HG02884 (cell line): ENCODE results near the gene BMAL1.
A peak's percentile ranks its signal among the peaks of the same experiment; 100 is the strongest.

Experiments
- ATAC-seq: cut with Tn5 transposase; IDR thresholded peaks from one replicate; pipeline ENCODE4 v1.9.1; 2021; ENCODE audit warnings: mild to moderate bottlenecking, moderate library complexity; ENCODE audit not compliant: unreplicated experiment

Gene BMAL1

DNA sequence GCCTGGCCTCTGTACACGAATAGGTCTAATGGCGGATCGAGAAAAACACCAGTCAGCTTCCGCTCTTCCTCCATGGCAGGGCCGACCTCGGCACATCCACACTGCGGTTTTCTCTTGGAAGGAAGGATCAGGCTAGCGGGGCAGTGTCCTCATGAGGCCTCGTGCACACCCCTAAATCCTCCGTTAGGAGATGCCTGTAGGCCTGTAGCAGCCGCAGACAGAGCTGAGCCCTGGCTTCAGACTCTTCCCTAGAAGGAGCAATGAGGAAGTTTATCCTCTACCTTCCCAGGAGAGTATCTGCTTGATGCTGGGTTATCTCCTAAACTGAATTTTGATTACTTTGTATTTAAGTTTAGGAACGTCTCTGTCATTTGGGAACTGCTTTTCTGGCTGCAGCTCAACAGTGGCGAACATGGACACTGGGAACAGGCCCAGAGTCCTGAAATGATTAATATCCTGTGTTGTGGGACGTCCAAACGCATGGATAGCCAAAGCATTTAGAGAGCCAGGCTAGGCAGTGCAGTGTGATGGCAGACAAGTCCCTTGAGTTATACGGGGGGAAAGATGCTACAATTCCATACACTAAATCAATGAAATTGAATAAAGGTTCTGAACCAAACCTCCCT, 16.5 kb upstream of the BMAL1 start:
- ATAC-seq, result no peak

DNA sequence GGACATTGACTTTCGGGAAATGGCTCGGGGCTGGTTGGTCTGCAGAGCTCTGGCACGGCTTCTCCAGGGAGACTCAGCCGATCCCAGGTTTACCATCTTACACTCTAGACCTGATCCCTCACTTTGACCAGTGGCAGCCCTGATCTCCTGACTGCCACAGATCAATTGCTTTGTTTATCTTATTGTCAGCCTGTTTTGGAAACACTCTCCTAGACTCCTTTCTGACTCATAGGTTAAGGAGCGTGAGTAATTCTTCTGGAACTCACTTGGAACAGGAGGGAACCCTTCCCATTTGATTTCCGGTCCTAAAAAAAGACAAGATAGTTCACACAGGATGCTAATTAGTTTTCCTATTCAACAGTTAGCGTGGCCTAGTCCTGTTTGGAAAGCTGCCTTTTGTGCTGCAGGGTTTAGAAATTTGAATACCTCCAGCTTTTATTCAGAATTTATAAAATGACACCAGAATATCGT, 16.0 kb upstream of the BMAL1 start:
- no peak for ATAC-seq

DNA sequence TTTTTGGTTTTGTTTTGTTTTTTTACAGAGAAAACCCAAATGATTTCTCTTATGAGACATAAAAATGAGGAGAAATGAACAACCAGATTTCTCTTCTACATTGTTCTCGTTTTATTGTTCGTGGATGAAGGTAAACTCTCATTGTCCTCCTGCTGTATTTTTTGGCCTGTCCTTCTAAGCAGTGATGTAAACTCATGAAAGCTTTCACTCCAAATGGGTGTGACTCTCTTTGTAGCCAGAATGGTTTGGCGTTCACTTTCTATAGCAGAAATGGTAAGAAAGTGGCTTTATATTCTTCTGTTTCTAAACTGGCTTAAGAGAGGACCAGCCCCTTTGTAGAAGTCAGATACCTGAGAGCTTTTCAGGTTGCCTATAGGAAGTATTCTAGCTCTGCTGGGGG, 15.5 kb upstream of the BMAL1 start:
- ATAC-seq, result no peak

DNA sequence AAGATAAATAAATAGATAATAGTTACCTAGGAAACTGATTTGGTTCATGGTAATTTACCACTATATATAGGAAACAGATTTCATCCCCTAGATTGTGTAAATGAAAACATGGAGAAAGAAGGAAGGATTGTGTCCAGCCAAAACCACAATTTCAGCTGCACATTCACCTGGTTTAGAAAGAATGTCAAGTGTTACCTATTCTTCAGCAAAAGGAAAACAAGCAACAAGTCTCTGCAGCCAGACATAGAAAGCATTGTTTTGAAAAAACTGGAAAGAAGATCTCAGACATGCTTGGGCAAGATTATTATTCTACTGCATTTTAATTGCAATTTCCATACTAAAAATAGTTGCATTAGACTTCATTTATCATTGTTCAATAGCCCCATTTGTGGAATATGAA, 8.8 kb upstream of the BMAL1 start:
- no peak for ATAC-seq

DNA sequence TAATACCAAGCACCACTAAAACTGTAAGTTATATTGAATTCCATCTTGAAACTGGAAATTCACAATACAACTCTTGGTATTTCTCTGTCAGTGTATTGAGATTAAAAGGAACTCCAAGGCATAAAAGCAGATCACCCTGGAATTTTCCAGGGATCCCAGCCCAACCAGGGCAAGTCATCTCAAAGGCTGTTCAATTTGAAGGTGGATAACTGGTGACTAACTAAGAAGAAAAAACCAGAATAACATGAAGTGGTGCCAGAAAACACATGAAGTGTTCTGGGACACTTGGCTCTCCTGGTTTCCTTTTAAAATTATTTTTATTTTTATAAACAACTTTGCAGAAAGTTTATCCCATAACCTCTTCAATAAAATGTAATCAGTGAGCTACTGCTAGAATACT, 7.8 kb upstream of the BMAL1 start:
- no peak for ATAC-seq

DNA sequence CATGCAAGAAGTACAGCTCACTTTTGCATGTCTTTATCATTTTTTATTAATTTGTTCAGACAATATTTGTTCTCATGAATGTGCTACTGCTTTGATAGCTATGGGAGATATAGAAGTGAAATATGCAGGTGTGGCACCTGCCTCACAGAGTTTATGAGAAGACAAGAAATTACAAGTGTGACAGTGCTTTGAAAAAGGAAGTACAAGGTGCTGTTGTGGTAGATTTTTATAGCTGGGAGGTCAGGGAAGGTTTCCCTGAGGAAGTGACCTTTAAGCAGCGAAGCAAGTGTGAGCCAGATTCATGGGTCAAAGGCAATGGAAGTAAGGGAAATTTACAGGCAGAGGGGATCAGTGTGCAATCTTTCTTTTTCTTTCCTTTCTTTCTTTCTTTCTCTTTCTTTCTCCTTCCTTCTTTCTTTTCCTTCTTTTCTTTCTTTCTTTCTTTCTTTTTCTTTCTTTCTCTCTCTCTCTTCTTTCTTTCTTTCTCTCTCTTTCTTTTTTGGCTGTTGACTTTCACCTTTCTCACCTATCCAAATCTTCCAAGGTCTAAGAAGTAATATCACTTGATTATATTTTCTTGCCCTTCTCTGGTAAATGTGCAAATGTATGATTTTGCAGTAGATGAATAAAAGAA, 6.4 kb upstream of the BMAL1 start:
- ATAC-seq, result no peak

DNA sequence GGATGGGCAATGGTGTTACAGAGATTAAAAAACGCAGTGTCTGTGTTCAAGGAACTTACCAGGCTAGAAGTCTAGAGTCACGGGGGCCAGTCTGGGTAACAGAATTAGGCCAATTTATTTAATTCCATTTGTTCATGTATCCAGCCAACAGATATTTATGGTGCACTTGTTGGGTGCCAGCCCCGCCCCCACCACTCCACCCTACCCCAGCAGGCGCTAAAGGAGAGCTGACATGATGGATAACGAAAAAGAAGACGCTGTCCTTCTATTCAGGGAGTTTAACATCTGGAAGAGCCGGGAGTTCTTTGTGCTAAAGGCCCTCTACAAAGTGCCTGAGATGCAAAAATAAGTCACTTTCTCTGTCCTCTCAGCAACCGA, 1.1 kb upstream of the BMAL1 start:
- no peak for ATAC-seq

DNA sequence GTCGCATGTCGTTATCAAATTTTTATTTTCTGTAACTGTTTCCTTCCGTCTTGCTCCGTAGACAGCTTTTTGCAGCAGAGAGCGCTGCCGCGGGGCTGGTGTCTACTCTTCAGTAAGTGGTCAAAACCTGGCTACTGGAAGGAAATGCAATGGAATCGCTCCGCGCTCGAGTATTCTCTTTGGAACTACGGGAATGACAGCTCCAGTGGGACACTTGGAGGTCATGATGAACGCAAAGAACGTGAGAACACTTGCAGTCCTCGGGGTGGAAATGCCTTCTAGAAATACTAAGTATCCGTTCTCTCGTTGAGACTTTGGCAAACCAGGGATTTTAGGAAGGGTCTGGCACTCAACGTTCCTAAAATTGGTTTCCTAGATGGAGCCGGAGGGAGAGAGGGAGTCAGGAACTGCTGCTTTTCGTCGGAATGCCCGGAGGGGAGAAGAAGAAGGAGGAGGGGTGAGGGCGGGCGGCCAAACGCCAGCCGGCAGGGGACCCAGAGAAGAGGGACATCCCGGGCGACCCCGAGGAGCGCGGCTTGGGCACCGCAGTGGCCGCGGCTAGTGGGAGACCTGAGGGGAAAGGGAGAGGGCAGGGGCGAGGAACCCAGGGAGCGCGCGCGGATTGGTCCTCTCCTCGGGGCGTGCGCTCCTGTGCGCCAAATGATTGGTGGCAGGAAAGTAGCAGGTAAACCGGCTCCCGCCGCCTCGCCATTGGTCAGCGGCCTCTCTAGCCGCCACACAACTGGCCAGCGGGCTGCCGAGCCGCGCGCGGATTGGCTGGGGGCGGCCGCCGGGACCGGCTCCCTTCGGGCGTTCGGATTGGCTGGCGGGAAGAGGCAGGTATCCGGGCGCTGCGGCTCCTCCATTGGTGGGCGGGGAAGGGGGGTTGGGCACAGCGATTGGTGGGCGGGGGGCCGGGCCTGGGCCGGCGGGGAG, 490 bp upstream of the BMAL1 start:
- peak; percentile 87 for ATAC-seq

DNA sequence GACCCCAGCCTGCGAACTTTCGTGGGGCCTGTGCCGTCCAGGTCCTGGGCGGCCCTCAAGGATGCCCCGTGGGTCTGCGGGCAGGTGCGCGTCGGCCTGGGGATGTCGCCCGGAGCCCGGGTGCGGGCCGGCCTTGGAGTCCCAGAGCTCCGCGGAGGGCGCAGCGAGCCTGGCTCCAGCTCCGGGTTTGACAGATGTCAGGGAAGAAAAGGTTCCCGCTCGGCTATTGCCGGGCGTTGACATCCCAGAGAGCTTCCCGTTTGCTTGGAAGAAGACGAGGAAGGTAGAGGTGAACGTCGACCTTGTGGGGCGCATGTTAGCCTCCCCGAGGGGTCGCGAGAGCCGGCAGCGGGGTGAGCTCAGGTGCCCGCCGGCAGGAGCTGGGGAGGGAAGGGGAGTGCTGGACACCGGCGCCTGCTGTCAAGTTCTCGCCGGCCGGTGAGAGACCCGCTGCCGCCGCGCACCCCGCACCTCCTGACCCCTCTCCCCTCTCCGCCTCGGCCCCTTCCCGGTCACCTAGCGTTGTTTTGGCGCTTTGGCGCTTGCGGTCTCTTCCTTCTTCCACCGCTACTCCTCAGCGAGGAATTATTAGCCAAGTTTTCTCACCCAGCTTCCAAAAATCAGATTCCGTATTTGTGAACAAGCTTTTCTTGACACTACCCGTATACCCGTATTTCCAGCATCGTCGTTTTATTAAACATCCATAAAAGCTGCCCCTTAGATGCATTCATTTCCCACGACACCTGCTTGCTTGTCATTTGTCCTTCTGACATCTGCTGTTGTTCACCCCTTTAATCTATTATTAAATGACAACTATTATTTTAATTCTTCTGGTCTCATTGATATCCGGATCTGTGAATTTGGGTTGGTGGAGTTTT, 1.3 kb downstream of the BMAL1 start:
- no peak for ATAC-seq

DNA sequence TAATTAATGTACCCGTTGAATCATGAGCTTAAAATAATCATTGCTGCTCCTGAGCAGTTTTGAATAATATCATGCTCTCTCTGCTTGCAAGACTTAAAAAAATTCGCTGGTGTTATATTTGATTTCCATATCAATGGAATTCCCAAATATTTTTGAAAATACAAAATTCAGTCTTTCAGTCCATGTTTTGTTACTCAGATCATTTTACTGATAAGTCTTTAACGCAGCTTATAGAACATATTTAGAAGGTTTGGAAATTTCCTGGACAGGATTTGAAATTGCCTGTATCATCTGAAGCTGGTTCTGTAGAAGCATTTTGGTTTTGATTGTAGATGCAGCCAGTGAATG, 1.9 kb downstream of the BMAL1 start:
- ATAC-seq, result no peak

DNA sequence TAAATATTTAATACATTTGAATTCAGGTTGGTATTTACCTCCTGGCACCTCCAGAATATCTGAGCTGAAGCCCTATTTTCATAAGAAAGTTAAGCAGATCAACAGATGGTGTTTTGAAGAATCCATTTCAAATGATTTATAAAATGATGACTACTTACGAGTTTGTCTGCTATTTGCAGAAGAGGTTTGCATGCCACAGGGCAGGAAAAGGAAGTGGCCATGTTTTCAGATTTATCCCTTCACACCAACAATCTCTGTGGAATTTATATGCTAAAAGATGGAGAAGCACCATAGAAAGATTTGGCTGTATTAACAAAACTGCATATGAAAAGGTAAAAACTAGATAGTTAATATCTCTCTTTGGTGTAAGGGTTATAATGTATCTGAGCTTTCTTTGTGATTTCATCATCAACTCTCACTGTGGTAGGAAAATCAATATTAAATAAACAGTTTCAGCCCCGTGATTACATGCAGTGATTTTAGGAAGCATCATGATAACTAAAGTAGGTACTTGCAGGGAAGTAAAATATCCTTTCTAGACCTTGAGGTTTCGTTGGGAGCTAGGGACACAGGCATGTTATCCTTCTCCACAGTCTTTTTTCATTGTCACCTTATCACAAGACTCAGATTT, 2.6 kb downstream of the BMAL1 start:
- no peak for ATAC-seq

DNA sequence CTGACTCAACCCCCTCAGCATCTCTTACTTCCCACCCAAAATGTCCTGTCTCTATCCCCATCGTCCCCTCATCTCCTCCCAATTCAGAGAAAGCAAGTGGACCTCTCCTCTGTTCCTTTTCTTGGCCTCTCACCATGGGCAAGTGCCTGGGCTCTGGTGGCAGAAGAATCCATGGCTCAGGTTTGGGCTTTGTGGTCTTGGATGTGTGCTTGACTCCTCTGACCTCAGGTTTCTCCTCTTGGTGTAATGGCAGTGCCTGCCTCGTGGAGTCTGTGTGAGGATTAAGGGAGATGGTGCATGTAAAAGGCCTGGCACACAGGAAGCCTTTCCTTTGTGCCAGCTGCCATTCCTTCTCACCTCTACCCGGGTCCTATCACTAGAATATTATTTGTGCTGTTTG, 3.2 kb downstream of the BMAL1 start:
- ATAC-seq, result no peak

DNA sequence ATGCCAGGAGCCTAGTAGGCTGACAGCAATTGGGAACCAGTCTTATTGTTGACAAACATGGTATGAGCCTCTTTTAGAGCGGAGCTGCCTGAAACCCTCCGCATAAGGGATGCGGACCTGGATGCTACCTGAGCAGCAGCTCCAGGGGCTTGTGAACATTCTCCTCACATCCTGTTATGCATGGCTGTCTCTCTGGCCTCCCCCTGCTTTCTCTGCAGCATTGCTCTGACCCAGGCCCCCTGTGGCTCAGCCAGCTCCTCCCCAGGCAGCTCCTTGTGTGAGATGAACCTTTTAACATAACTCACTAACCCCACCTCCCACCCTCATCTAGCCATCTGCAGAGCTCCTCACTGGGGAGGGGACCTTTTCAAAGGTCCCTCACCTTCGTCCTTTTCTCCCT, 6.0 kb downstream of the BMAL1 start:
- ATAC-seq, result no peak

DNA sequence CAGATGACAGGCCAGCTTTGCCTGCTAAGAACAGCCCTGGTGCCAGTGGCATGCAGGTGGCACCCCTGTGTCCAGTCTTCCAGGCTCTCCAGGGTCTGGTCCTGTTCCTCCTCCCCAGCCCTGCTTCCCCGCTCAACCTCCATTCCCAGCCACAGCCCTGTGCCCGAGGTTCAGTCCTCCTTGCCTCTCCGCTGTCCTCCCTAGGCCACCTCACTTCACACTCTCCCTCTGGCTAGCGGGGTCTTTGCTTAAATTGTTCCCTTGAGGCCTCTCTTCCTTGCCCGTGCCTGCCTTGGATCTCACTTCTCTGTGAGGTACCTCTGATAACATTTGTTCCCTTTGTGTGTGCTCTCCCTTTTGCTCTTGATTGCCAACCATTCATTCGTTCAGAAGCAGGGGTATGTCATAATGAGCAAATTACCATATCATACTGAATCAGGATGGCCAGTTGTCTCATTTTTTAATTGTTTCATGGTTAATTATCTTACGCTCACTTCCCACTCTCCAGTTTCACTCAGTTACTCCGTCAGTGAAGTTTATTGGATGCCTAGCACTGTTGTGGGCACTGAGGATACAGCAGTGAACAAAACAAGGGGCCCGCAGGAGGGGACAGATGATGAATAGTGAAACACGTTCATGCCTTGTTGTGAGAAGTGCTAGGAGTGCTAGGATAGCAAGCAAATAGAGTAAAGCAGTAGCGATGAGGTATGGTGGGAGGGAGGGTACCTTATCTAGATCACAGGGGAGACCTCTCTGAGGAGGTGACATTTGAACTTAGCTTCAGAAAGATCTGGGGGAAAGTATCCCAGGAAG, 7.4 kb downstream of the BMAL1 start:
- ATAC-seq, result no peak

DNA sequence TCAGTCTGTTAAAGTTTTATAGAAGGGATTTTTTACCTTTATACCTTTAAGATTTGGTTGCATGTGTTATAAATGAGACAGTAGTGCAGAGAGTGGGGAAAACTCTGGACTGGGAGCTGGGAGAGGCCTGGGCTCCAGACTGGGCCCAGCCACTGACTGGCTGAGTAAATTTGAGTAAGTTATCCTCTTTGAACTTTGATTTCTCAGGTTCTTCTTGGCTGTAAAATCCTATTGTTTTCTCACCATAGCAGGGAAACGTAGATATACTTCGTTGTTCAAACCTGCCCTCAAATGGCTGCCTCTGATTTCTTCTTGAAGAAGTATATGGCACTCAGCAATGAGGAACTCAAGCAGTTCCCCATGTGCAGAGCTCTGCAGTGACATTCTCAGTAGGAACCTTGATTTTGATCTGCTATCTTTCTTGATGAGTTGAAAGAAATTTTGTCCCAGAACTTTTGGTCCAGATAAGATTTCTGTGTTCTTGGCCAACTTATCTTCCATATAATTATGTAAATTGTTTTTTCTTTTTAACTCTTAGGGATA, 8.8 kb downstream of the BMAL1 start:
- ATAC-seq, result no peak

DNA sequence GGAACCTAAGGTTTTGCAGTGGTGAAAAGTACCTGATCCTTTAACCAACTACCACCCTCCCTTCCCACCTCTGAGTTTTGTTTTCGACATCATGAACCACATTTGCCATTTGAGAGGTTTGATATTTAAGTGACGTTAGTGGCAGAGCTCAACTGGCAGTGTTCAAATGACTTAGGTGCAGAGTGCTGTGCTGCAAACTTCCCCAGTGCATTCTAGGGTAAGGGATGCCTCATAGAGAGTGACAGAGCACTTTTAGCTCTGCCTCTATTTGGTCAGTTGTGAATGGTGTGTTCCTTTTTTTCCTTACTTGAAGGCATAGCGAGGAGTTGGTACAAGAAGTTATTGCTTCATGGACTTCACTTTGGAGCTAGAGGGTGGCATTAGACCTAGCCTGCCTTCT, 9.4 kb downstream of the BMAL1 start:
- ATAC-seq, result no peak

DNA sequence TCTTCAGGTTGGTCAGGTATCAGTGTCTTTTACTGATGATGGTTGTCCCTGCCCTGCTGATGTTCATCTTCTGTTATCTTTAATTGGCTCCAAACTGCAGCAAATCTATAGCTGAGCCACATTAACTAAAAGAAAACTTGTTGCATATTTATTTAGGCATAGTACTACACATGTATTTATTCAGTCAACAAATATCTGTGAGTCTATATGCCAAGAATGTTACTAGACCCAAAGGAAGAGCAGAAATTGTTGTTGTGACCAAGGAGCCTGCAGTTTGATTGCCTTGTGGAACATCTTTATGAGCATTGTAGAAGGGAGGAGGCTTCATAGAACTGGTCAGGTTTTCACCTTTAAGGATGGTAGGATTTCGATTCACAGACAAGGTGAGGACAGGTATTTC, 10.1 kb downstream of the BMAL1 start:
- ATAC-seq, result no peak

DNA sequence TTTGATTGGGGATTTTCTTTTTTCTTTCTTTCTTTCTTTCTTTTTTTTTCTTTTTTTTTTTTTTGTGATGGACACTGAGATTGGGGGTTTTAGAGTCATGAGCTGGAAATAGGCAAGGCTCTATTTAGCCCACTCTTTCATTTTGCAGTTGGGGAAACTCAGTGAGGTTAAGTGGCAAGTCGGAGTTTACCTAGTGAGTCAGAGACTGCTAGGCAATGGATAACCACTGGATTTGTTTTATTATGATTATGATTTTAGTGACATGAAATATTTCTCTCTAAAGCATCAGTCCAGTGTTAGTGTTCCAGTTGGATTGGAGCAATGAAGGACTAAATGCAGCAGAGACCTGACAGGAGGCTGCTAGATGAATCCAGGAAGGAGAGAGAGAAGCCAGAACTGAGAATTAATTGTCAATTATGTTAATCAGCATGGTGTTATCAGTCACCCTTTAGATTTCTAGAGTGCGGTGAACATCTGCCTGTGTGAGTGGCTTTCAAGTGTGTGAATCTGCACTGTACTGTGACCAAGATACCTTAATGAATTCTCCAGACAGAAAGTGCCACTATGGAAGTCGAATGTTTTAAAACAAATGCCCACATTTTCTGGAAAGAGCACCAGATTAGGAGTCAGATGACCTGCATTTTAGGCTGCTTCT, 10.9 kb downstream of the BMAL1 start:
- ATAC-seq, result no peak

DNA sequence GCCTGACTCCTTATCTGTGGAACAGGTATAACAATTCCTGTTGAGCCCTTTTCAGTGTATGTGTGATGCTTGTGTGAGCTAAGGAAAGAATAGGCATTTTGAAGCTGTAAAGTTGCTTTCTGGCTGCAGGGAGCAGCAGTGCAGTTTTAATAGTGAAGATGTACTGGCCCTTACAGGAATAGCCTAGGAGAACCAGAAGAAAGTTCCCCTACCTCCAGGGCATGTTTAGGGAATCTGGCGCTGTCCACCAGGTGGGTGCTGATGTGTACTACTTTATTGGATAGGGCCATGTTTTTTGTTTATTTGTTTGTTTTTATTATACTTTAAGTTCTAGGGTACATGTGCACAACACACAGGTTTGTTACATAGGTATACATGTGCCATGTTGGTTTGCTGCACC, 11.5 kb downstream of the BMAL1 start:
- no peak for ATAC-seq
